H9 (cell line): ENCODE data around the gene AHSP. TPM values are rescaled to one million over a fixed set of nuclear protein-coding genes. Genes with fewer than 3 reads are reported as not detected.

ENCODE experiments used
- DNase-seq: peaks from one replicate; pipeline ENCODE4 v3.0.0-alpha.2; 2017
- H2AFZ ChIP-seq: one replicate; pipeline ENCODE4 v1.6.1; 2013; ENCODE audit warnings: mild to moderate bottlenecking, low read length, control low read depth, moderate library complexity
- H2AK5ac ChIP-seq: 2 replicates; pipeline ENCODE4 v1.6.1; 2013; ENCODE audit warnings: low read length, control low read depth, mixed read lengths; ENCODE audit not compliant: insufficient read length
- H2BK120ac ChIP-seq: one replicate; pipeline ENCODE4 v1.6.1; 2013; ENCODE audit warnings: low read depth, mild to moderate bottlenecking, low read length, control low read depth, inconsistent platforms; ENCODE audit not compliant: poor library complexity, severe bottlenecking
- H2BK12ac ChIP-seq: 2 replicates; pipeline ENCODE4 v1.6.1; 2013; ENCODE audit warnings: low read length, control low read depth, mixed read lengths, low read depth; ENCODE audit not compliant: insufficient read length
- H2BK15ac ChIP-seq: 2 replicates; pipeline ENCODE4 v1.6.1; 2013; ENCODE audit warnings: low read depth, low read length, control low read depth
- H2BK20ac ChIP-seq: one replicate; pipeline ENCODE4 v1.6.1; 2013; ENCODE audit warnings: low read depth, mild to moderate bottlenecking, low read length, control low read depth, inconsistent platforms; ENCODE audit not compliant: poor library complexity, severe bottlenecking
- H2BK5ac ChIP-seq: 2 replicates; pipeline ENCODE4 v1.6.1; 2013; ENCODE audit warnings: low read length, control low read depth, mixed read lengths; ENCODE audit not compliant: insufficient read length
- H3K14ac ChIP-seq: 2 replicates; pipeline ENCODE4 v1.6.1; 2013; ENCODE audit warnings: low read length, control low read depth; ENCODE audit not compliant: insufficient read depth
- H3K18ac ChIP-seq: 2 replicates; pipeline ENCODE4 v1.6.1; 2013; ENCODE audit warnings: low read depth, mild to moderate bottlenecking, mixed read lengths, low read length, control low read depth; ENCODE audit not compliant: insufficient read length
- H3K23ac ChIP-seq: 2 replicates; pipeline ENCODE4 v1.6.1; 2013; ENCODE audit warnings: low read length, control low read depth, mixed read lengths, low read depth; ENCODE audit not compliant: insufficient read length
- H3K23me2 ChIP-seq: 2 replicates; pipeline ENCODE4 v1.6.1; 2013; ENCODE audit warnings: low read depth, mild to moderate bottlenecking, mixed read lengths, low read length, control low read depth; ENCODE audit not compliant: insufficient read length, poor library complexity, severe bottlenecking
- H3K27ac ChIP-seq: 2 replicates; pipeline ENCODE4 v1.5.1; 2013; ENCODE audit warnings: low read length, control low read depth, mixed read lengths, low read depth; ENCODE audit not compliant: insufficient read length
- H3K27me3 ChIP-seq: 2 replicates; pipeline ENCODE4 v1.6.1; 2013; ENCODE audit warnings: low read length, control low read depth, inconsistent platforms; ENCODE audit not compliant: insufficient read depth
- H3K4ac ChIP-seq: 2 replicates; pipeline ENCODE4 v1.6.1; 2013; ENCODE audit warnings: low read depth, mild to moderate bottlenecking, control low read depth, inconsistent platforms, low read length, moderate library complexity
- H3K4me1 ChIP-seq: 2 replicates; pipeline ENCODE4 v1.6.1; 2013; ENCODE audit warnings: low read length, control low read depth, inconsistent platforms; ENCODE audit not compliant: insufficient read depth
- H3K4me2 ChIP-seq: 2 replicates; pipeline ENCODE4 v1.6.1; 2013; ENCODE audit warnings: low read length, control low read depth, mixed read lengths; ENCODE audit not compliant: insufficient read length, insufficient read depth
- H3K56ac ChIP-seq: 2 replicates; pipeline ENCODE4 v1.6.1; 2013; ENCODE audit warnings: low read depth, mild to moderate bottlenecking, mixed read lengths, low read length, control low read depth; ENCODE audit not compliant: insufficient read length
- H3K79me1 ChIP-seq: 2 replicates; pipeline ENCODE4 v1.6.1; 2013; ENCODE audit warnings: low read depth, mild to moderate bottlenecking, moderate library complexity, low read length, control low read depth, inconsistent platforms; ENCODE audit not compliant: insufficient read depth, poor library complexity, severe bottlenecking
- H3K79me2 ChIP-seq: 2 replicates; pipeline ENCODE4 v1.6.1; 2013; ENCODE audit warnings: low read length, control low read depth, inconsistent platforms; ENCODE audit not compliant: insufficient read depth
- H3K9ac ChIP-seq: 2 replicates; pipeline ENCODE4 v1.6.1; 2013; ENCODE audit warnings: low read length, control low read depth, mixed read lengths; ENCODE audit not compliant: insufficient read length; ENCODE audit errors: extremely low read depth
- H3K9me3 ChIP-seq: one replicate; pipeline ENCODE4 v1.6.1; 2013; ENCODE audit warnings: low read depth, low read length, inconsistent platforms; ENCODE audit not compliant: control insufficient read depth
- H3T11ph ChIP-seq: one replicate; pipeline ENCODE4 v1.6.1; 2013; ENCODE audit warnings: mild to moderate bottlenecking, low read length, control low read depth, inconsistent platforms
- H4K20me1 ChIP-seq: one replicate; pipeline ENCODE4 v1.6.1; 2013; ENCODE audit not compliant: control insufficient read depth, insufficient read length, insufficient read depth
- H4K5ac ChIP-seq: 2 replicates; pipeline ENCODE4 v1.6.1; 2013; ENCODE audit warnings: low read depth, mild to moderate bottlenecking, mixed read lengths, low read length, control low read depth; ENCODE audit not compliant: insufficient read length
- H4K8ac ChIP-seq: replicated peaks from 2 replicates; pipeline ENCODE4 v1.6.1; 2013; ENCODE audit warnings: low read length, control low read depth, mixed read lengths, low read depth; ENCODE audit not compliant: insufficient read length
- H4K91ac ChIP-seq: 2 replicates; pipeline ENCODE4 v1.6.1; 2013; ENCODE audit warnings: low read depth, mild to moderate bottlenecking, moderate library complexity, mixed read lengths, low read length, control low read depth; ENCODE audit not compliant: insufficient read length
- H3K27ac Mint-ChIP-seq, 3 experiments: 2 replicates in 2 of 3; 3 replicates in 1 of 3; pipeline ENCODE4 v1.8.0; 2020 to 2021; ENCODE audit warnings: mixed read lengths in 3 of 3, mild to moderate bottlenecking in 1 of 3, moderate library complexity in 1 of 3
- H3K27me3 Mint-ChIP-seq: 2 replicates; pipeline ENCODE4 v1.8.0; 2021; ENCODE audit warnings: low read depth, mild to moderate bottlenecking, moderate library complexity, mixed read lengths
- H3K36me3 Mint-ChIP-seq, 3 experiments: 2 replicates in 2 of 3; 3 replicates in 1 of 3; pipeline ENCODE4 v1.8.0; 2020 to 2021; ENCODE audit warnings: low read depth in 3 of 3, mixed read lengths in 3 of 3; ENCODE audit not compliant: insufficient read depth in 1 of 3
- H3K4me1 Mint-ChIP-seq, 2 experiments: 2 replicates each; pipeline ENCODE4 v1.8.0; 2020; ENCODE audit warnings: mixed read lengths in 2 of 2
- H3K4me3 Mint-ChIP-seq, 2 experiments: 2 replicates in 1 of 2; 3 replicates in 1 of 2; pipeline ENCODE4 v1.8.0; 2020 to 2021; ENCODE audit warnings: mild to moderate bottlenecking in 2 of 2, mixed read lengths in 2 of 2, moderate library complexity in 1 of 2
- H3K9me3 Mint-ChIP-seq, 2 experiments: 2 replicates in 1 of 2; 3 replicates in 1 of 2; pipeline ENCODE4 v1.8.0; 2020; ENCODE audit warnings: mild to moderate bottlenecking in 2 of 2, mixed read lengths in 2 of 2, moderate library complexity in 1 of 2
- CTCF ChIP-seq: fragments of 200-600 bp; sonication (generic); conservative IDR thresholded peaks from 3 replicates; pipeline ENCODE4 v1.8.0; 2021; ENCODE audit warnings: antibody characterized with exemption, mild to moderate bottlenecking
- WGBS: extraction: QIAGEN DNeasy Blood & Tissue Kit; methylation state at CpG from one replicate; pipeline ENCODE4 v1.1.7; 2013; ENCODE audit warnings: missing lambda C conversion rate, low lambda C conversion rate, mixed read lengths; ENCODE audit not compliant: insufficient read length; ENCODE audit errors: extremely low coverage; 5-methylcytosine and 5-hydroxymethylcytosine counted together
- total RNA-seq: library from RNA; stranded (reverse); gene quantifications from 2 replicates; pipeline ENCODE4 v1.2.1, GENCODE V29; 2021

The AHSP gene
- total RNA-seq, 1 experiment from 2014 or later, result not detected

DNA sequence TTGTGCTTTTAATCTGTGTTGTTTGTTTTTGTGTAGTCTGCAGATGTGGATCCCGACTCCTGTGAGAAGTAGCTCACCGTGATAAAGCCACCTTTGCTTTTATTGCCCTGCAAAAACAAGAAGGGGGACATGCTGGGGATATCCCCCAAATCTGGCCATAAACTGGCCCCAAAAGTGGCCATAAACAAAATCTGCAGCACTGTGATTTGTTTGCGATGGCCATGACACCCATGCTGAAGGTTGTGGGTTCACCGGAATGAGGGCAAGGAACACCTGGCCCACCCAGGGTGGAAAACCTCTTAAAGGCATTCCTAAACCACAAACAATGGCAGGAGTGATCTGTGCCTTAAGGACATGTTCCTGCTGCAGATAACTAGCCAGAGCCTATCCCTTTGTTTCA, 15.1 kb downstream of the AHSP start:
- H3K36me3 Mint-ChIP-seq, result peaks cover 3 to 22% (median 12%) of the 10 kb centered on the region in 3 experiments
- no peak overlapping the region for H3K27ac Mint-ChIP-seq
- Histone ChIP-seq H3K4ac (no peak overlapping the region), H3K4me1 (no peaks in the 10 kb centered on the region), H2BK20ac (no peak overlapping the region), H3K23ac (no peak overlapping the region), H4K91ac (no peak overlapping the region), H2BK5ac (no peak overlapping the region), H2BK12ac (no peak overlapping the region), H2AFZ (no peak overlapping the region), H3K9ac (no peak overlapping the region), H3K18ac (no peak overlapping the region), H3K79me2 (no peaks in the 10 kb centered on the region), H4K8ac (no peak overlapping the region), H2BK15ac (no peak overlapping the region), H4K5ac (no peak overlapping the region), H2AK5ac (no peak overlapping the region), H3K27me3 (no peaks in the 10 kb centered on the region), H3K4me2 (no peak overlapping the region), H3K14ac (no peak overlapping the region), H3T11ph (no peak overlapping the region), H3K9me3 (peaks cover 12% of the 10 kb centered on the region), H4K20me1 (no peaks in the 10 kb centered on the region), H3K23me2 (peaks cover 1% of the 10 kb centered on the region), H3K27ac (no peak overlapping the region), H3K56ac (no peak overlapping the region), H3K79me1 (no peaks in the 10 kb centered on the region), H2BK120ac (no peak overlapping the region)
- no peak overlapping the region for H3K4me3 Mint-ChIP-seq
- no peak for DNase-seq
- no peak for TF ChIP-seq CTCF
- H3K9me3 Mint-ChIP-seq, result peaks cover 79 to 81% of the 10 kb centered on the region in 2 experiments
- H3K27me3 Mint-ChIP-seq, result peaks cover 13% of the 10 kb centered on the region
- no CpG with 5 or more reads among the region's 4 CpGs for WGBS
- H3K4me1 Mint-ChIP-seq, result no peaks in the 10 kb centered on the region
